ENCODE results near the gene CFDP1. TPM values are rescaled to one million over a fixed set of nuclear protein-coding genes. Genes with fewer than 3 reads are reported as not detected.

The CFDP1 gene
- total RNA-seq, 1 donor = 41.3 TPM

GRCh38 chr16:75354170-75354569 lies 79.1 kb downstream of the CFDP1 start:
- H3K4me1 ChIP-seq (ENCODE audit: insufficient read depth, low read length) = peaks cover 12% of the 10 kb centered on the region
- no peaks in the 10 kb centered on the region for H4K20me1 ChIP-seq (ENCODE audit: insufficient read depth, low read length)
- no peak overlapping the region for H2AFZ ChIP-seq (ENCODE audit: low read length)
- no peak overlapping the region for H3K27ac ChIP-seq (ENCODE audit: low read depth, low read length)
- no peaks in the 10 kb centered on the region for H3K79me2 ChIP-seq (ENCODE audit: insufficient read depth, low read length)
- no peak overlapping the region for H3K4me3 ChIP-seq (ENCODE audit: insufficient read depth, low read length)
- no peaks in the 10 kb centered on the region for H3K27me3 ChIP-seq (ENCODE audit: insufficient read depth, low read length)
- no peak overlapping the region for H3K4me2 ChIP-seq (ENCODE audit: insufficient read depth, low read length)
- TF ChIP-seq, protein P1, sequence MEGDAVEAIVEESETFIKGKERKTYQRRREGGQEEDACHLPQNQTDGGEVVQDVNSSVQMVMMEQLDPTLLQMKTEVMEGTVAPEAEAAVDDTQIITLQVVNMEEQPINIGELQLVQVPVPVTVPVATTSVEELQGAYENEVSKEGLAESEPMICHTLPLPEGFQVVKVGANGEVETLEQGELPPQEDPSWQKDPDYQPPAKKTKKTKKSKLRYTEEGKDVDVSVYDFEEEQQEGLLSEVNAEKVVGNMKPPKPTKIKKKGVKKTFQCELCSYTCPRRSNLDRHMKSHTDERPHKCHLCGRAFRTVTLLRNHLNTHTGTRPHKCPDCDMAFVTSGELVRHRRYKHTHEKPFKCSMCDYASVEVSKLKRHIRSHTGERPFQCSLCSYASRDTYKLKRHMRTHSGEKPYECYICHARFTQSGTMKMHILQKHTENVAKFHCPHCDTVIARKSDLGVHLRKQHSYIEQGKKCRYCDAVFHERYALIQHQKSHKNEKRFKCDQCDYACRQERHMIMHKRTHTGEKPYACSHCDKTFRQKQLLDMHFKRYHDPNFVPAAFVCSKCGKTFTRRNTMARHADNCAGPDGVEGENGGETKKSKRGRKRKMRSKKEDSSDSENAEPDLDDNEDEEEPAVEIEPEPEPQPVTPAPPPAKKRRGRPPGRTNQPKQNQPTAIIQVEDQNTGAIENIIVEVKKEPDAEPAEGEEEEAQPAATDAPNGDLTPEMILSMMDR (IDR thresholded peaks at IDR 0.05; ENCODE audit: extremely low read depth, low read depth, low read length) = no peak
- DNase-seq (ENCODE audit: insufficient read length, low spot score, missing footprints) = no peak
- no peaks in the 10 kb centered on the region for H3K36me3 ChIP-seq (ENCODE audit: insufficient read depth, low read length)
- no peaks in the 10 kb centered on the region for H3K9me3 ChIP-seq (ENCODE audit: low read depth, low read length)

GRCh38 chr16:75351183-75351582 lies 82.1 kb downstream of the CFDP1 start:
- no peaks in the 10 kb centered on the region for H3K27me3 ChIP-seq (ENCODE audit: insufficient read depth, low read length)
- no peaks in the 10 kb centered on the region for H4K20me1 ChIP-seq (ENCODE audit: insufficient read depth, low read length)
- no peak overlapping the region for H3K4me3 ChIP-seq (ENCODE audit: insufficient read depth, low read length)
- peak overlapping the region; percentile 45 for H3K27ac ChIP-seq (ENCODE audit: low read depth, low read length)
- no peaks in the 10 kb centered on the region for H3K9me3 ChIP-seq (ENCODE audit: low read depth, low read length)
- H2AFZ ChIP-seq (ENCODE audit: low read length) = no peak overlapping the region
- H3K36me3 ChIP-seq (ENCODE audit: insufficient read depth, low read length) = no peaks in the 10 kb centered on the region
- no peaks in the 10 kb centered on the region for H3K79me2 ChIP-seq (ENCODE audit: insufficient read depth, low read length)
- H3K4me1 ChIP-seq (ENCODE audit: insufficient read depth, low read length) = peaks cover 12% of the 10 kb centered on the region
- peak; percentile 88 for DNase-seq (ENCODE audit: insufficient read length, low spot score, missing footprints)
- peak overlapping the region; percentile 42 for H3K4me2 ChIP-seq (ENCODE audit: insufficient read depth, low read length)
- TF ChIP-seq, protein P1 (IDR thresholded peaks at IDR 0.05; ENCODE audit: extremely low read depth, low read depth, low read length) = no peak

GRCh38 chr16:75345711-75346110 lies 87.6 kb downstream of the CFDP1 start:
- no peak overlapping the region for H2AFZ ChIP-seq (ENCODE audit: low read length)
- no peak overlapping the region for H3K4me2 ChIP-seq (ENCODE audit: insufficient read depth, low read length)
- H3K27ac ChIP-seq (ENCODE audit: low read depth, low read length) = no peak overlapping the region
- H3K27me3 ChIP-seq (ENCODE audit: insufficient read depth, low read length) = no peaks in the 10 kb centered on the region
- no peaks in the 10 kb centered on the region for H3K36me3 ChIP-seq (ENCODE audit: insufficient read depth, low read length)
- H3K79me2 ChIP-seq (ENCODE audit: insufficient read depth, low read length) = no peaks in the 10 kb centered on the region
- H4K20me1 ChIP-seq (ENCODE audit: insufficient read depth, low read length) = no peaks in the 10 kb centered on the region
- peaks cover 37% of the 10 kb centered on the region for H3K4me1 ChIP-seq (ENCODE audit: insufficient read depth, low read length)
- DNase-seq (ENCODE audit: insufficient read length, low spot score, missing footprints) = no peak
- H3K4me3 ChIP-seq (ENCODE audit: insufficient read depth, low read length) = no peak overlapping the region
- no peaks in the 10 kb centered on the region for H3K9me3 ChIP-seq (ENCODE audit: low read depth, low read length)
- TF ChIP-seq, protein P1 (IDR thresholded peaks at IDR 0.05; ENCODE audit: extremely low read depth, low read depth, low read length) = no peak

- Histone ChIP-seq H3K27ac (ENCODE audit: low read depth, low read length) (no peak overlapping the region), H3K4me2 (ENCODE audit: insufficient read depth, low read length) (no peak overlapping the region), H2AFZ (ENCODE audit: low read length) (no peak overlapping the region), H3K36me3 (ENCODE audit: insufficient read depth, low read length) (no peaks in the 10 kb centered on the region), H3K79me2 (ENCODE audit: insufficient read depth, low read length) (no peaks in the 10 kb centered on the region), H3K4me1 (ENCODE audit: insufficient read depth, low read length) (peaks cover 39% of the 10 kb centered on the region), H3K9me3 (ENCODE audit: low read depth, low read length) (no peaks in the 10 kb centered on the region), H3K4me3 (ENCODE audit: insufficient read depth, low read length) (no peak overlapping the region), H4K20me1 (ENCODE audit: insufficient read depth, low read length) (no peaks in the 10 kb centered on the region), H3K27me3 (ENCODE audit: insufficient read depth, low read length) (no peaks in the 10 kb centered on the region)
- TF ChIP-seq, protein P1 (IDR thresholded peaks at IDR 0.05; ENCODE audit: extremely low read depth, low read depth, low read length) = no peak
- no peak for DNase-seq (ENCODE audit: insufficient read length, low spot score, missing footprints)
Measured at GRCh38 chr16:75343941-75344340, 89.4 kb downstream of the CFDP1 start.

Measured in osteoblast (primary cell).